SIG-M5 treated with dmso at 0.1 percent for 504 hours (cell line): ENCODE data around the gene U2AF1L4.
A peak's percentile ranks its signal among the peaks of the same experiment; 100 is the strongest.
"Not testable (repeated sequence)": the region's sequence is repeated elsewhere in the genome, so short reads cannot be mapped to it uniquely, and the experiment has no call there.

Experiments
- DNase-seq: peaks from one replicate; lab custom pipeline; 2025; ENCODE audit not compliant: unreplicated experiment; lab: John Stamatoyannopoulos, UW

Gene U2AF1L4

DNA sequence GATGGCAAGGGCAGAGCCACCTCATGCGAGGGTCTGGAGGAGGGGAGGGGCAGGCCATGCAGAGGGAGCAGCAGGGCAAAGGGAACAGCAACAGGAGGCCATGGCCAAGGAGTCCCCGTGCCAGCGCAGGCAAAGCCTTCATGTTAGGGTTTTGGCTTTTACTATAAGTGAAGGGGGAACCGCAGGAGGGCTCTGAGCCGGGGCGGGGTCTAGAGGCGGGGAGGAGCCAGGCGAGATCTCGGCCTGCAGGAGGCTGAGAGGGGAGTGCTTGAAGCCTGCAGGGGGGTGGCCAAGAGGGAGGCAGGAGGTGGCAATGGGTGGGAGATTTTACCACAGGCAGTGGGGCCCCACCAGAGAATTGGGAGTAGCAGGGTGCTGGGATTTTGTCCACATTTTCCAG, 36.4 kb upstream of the U2AF1L4 start:
- no peak for DNase-seq

DNA sequence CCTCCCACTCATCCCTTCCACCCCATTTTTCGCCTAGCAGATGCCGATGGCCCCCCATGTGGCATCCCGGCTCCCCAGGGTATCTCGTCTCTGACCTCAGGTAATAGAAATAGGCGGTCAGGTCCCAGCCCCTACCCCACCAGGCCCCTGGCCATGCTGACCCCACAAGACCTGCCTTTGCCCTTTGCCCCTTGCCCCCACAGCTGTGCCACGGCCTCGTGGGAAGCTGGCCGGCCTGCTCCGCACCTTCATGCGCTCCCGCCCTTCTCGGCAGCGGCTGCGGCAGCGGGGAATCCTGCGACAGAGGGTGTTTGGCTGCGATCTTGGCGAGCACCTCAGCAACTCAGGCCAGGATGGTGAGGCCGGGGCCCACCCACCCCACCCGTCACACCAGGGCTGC, 35.5 kb upstream of the U2AF1L4 start:
- DNase-seq = no peak

DNA sequence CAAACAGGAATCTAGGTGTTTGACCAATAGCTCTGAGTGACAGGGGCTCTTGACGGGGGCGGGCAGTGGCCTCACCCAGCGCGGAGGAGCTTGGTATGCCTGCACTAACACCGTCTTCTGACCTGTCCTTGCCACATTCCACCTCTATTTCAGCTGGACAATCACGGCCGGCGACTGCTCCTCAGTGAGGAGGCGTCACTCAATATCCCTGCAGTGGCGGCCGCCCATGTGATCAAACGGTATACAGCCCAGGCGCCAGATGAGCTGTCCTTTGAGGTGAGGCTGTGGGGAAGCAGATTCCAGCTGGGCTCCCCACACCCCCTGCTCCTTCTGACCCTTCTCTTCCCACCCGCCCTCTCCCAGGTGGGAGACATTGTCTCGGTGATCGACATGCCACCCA, 34.8 kb upstream of the U2AF1L4 start:
- no peak for DNase-seq

DNA sequence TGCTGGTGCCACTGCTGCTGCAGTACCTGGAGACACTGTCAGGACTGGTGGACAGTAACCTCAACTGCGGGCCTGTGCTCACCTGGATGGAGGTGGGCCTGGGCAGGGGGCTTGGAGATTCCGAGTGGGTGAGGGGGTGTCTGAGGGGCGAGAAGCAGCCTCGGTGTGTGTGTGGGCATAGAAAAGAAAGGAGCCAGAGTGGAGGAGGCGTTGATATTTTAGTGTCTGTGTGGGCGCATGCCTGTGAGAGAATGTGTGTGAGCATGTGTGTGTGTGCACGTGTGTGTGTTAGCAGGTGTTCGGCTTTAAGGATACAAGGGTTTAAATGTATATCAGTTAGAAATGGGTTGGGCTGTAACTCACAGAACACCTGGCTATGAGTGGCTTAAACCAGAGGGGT, 33.8 kb upstream of the U2AF1L4 start:
- DNase-seq = no peak

DNA sequence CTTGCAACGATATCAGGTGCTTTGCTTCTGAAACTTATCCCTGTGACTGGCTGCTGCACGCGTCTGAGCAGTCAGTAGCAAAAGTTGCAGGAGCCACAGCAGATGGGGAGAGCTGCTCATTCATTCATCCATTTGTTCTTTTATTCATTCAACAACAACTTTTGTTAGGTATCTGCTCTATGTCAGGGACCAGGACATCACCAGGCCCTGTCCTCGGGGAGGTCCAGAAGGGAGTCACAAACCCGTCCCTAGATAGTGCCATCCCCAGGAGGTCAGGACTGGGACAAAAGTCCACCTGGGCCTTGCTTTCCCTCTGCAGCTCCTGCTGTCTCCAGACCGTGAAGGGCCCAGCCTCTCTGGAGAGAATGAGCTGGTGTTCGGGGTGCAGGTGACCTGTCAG, 32.7 kb upstream of the U2AF1L4 start:
- DNase-seq = no peak

DNA sequence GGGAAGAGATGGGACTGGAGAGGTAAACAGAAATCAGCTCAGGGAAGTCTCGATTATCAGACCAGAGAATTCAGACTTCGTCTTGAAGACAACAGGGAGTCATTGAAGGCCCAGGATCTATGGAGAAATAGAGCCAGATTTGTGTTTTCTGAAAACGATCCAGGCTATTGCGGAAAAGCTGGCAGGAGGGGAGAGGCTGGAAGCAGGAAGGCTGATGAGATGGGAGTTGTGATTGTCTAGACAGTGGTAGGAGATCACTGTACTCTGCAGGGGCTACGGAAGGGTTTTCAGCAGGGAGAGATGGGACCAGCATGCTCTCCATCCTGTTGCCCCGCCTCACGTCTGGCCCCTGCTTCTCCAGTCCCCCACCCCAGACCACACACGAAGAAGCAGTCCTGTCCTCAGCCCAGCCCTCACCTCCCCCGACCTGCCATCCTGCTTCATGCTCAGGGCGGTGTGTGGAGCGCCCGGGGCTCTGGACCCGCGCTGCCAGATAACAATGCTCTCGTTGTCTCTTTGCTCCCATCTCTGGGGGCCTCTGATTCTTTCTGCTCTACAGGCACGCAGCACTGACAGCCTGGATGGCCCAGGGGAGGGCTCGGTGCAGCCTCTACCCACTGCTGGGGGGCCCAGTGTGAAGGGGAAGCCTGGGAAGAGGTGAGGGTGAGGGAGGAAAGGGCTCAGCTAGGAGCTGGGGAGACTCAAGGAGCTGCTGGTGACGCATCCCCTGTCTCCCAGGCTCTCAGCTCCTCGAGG, 32.0 kb upstream of the U2AF1L4 start:
- no peak for DNase-seq

DNA sequence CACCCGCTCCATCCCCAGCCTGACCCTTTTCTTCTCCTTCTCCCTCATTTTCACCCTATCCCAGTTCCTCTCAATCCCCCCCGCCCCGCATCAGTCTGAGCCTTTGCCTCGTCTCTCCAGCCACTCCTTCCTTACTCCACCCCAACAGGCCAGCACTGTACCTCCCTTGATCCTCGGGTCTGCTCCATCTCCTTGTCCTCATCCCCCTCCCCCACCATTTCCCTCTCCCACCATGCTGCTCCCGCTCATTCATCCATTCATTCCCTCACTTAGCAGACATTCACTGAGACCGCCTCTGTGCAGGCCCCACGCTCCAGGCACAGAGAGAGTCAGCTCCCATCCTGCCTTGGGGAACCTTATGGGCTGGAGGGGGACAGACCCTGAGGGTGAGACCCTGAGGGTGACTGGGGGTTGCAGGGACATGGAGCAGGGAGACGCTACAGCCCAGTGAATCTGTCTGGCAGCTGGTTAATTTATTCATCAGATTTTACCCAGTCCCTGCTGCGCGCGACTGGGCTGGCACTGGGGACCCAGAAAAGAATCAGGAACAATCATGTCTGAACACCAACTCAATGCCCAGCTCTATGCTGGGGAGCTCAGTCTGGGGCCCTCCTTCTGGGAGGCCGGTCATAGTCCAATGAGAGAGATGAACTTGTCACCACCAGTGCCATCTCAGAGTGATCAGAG, 31.0 kb upstream of the U2AF1L4 start:
- no peak for DNase-seq

DNA sequence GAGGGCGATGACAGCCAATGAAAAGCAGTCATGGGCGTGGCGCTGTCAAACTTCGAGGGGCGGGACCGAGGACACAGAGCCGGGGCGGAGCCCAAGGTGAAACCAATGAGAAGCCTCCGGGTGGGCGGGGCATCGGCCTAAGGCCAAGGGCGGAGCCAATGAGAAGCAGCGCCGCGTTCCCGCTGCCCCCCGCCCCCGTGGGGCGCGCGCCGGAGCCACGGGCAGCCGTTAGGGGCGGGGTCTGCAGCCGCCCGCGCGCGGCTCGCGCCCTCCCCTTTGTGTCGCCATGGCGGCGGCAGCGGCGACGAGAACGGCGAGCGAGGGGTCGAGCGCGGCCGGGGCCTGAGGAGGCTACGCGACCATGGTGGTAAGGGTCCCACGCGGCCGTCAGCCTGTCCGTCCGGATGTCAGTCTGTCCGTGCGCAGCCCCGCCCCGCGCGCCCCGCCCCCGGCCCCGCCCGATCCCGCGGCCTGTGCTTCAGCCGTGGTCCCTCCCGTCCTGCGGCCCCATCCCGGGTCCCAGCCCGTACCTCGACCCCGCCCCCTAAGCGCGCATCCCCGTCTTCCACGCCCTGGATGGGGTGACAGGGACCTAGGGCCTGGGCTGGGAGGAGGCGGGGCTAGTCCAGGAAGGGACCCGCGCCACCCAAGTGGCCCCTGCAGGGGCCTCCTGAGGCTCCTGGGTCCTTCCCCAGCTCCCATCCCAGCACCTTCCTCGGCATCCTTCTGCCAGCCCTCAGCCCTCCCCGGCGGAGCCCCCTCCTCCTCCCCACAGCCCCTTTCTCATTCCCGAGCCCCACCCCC, 30.3 kb upstream of the U2AF1L4 start, which contains the start of gene ARHGAP33:
Gene ARHGAP33, plus strand, starts transcription at position 267 of the 804 bp plus-strand sequence. Its CDS starts 95 bp downstream, at position 362.
- peak; percentile 94 for DNase-seq

DNA sequence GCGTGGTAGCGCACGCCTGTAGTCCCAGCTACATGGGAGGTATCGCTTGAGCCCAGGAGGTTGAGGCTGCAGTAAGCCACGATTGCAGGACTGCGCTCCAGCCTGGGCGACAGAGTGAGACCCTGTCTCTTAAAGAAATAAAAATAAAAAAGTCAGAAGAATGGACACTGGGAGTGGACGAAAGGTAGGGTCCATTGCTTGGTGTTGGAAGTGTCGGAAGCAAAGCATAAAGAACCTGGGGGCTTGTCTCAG, 29.8 kb upstream of the U2AF1L4 start:
- no peak for DNase-seq

DNA sequence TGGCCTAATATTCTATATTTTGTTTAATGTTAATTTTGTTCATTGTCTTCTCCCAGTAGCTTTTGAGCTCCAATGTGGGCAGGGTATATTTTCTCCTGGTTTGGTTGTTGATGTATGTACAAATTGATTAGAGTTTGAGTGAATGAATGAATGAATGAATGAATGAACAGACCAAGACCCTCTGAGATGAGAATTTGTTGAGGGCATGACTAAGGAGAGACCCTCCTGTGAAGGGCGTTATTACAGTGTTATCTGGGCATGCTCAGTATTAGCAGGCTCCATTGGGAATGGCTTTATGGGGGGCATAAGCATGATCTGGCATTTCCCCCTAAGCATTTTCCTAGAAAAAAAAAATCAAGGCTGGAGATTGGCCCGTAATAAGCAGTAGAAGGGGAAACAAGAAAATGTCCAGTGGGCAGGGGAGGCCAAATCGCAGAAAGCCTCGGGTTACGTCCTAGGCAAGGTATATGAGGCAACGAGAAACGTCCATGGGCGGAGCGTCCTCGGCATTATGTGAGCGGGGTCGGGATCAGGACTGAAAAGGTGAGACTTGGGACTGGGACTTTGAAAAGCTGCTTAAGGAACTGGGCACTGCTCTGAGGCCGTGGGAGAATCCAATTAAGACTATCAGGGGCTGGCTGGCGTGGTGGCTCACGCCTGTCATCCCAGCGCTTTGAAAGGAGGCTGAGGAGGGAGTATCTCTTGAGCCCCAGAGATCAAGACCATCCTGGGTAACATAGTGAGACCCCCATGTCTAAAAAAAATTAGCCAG, 29.2 kb upstream of the U2AF1L4 start:
- DNase-seq = no peak

DNA sequence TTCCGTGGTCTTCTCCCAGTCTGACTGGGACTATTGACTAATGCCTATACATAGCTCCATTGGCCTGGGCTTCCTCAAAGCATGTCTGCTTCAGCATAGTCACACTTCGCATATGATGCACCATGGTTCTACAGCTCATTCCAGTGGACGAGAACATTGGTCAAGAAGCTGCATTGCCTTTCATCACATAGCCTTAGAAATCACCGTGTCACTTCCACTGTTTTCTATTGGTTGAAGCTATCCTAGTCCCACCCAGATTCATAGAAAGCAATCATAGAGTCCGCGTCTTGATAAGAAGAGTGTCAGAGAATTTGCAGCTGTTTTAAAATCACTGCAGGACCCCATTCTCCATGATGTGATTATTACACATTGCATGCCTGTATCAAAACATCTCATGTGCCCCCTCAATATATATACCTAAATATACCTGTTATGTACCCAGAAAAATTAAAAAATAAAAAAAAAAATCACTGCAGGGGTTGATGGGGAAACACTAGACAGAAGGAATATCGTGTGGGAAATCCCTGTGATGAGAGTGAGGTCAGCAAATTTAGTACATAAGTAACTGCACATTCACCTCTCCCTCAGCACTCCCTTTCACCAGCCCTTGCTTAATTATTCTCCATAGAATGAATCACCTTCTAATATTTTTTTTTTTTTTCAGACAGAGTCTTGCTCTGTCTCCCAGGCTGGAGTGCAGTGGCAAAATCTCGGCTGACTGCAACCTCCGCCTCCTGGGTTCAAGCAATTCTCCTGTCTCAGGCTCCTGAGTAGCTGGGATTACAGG, 28.0 kb upstream of the U2AF1L4 start:
- DNase-seq = no peak

DNA sequence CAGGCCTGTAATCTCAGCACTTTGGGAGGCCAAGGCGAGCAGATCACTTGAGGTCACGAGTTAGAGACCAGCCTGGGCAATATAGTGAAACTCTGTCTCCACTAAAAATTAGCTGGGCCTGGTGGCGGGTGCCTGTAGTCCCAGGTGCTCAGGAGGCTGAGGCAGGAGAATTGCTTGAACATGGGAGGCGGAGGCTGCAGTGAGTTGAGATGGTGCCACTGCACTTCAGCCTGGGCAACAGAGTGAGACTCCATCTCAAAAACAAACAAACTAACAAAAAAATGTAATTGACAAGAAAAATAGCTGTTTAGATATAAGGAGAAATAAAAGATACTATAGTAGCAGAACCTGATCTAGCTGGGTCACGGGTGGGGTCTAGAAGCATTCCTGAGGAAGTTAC, 27.1 kb upstream of the U2AF1L4 start:
- not testable (repeated sequence) for DNase-seq

DNA sequence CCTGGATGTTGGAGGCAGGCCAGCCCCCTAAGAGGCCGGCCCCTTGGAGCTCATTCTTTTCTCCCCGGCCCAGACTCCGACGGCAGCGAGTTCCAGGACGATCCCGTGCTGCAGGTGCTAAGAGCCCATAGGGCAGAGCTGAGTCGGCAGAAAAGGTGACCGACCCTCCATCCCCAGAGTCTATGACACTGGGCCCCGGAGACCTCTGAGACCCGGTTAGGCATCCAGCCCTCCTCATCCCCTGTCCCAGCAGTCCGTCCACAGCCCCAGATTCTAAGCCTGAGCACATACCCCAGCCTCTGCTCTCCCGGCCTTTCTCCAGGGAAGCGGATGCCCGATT, 22.8 kb upstream of the U2AF1L4 start:
- no peak for DNase-seq

DNA sequence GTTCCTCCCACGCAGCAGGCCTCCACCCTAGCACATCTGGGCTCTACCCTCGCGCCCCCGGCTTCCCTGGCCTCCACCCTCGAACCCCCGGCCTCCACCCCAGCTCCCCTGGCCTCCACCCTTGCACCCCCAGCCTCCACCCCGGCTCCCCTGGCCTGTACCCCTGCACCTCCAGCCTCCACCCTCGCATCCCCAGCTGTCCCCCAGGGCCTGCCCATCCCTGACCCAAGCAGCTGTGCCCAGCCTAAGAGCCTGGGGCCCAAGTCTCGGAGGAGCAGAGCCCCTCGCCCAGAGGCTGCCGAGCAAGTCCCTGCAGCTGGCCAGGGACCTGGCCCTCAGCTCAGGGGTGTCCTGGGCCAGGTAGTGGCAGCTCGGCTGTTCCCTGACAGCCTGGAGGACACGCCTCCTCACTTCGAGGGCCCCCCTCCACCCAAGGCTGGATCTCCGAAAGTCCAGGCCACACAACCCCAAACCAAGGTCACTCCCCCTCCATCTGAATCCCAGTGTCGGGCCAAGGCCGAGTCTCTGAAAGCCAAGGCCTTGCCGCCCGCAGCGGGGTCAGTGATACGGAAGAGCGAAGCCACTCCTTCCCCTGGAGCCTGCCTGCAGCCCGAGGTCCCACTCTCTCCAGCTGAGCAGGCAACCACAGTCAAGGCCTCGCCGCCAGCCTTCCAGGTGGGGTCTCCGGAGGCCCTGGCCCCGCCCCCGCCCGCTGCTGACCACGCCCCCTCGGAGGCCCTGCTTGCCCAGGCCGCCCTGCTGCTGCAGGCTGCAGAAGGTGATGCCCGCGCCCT, 22.3 kb upstream of the U2AF1L4 start:
- no peak for DNase-seq

DNA sequence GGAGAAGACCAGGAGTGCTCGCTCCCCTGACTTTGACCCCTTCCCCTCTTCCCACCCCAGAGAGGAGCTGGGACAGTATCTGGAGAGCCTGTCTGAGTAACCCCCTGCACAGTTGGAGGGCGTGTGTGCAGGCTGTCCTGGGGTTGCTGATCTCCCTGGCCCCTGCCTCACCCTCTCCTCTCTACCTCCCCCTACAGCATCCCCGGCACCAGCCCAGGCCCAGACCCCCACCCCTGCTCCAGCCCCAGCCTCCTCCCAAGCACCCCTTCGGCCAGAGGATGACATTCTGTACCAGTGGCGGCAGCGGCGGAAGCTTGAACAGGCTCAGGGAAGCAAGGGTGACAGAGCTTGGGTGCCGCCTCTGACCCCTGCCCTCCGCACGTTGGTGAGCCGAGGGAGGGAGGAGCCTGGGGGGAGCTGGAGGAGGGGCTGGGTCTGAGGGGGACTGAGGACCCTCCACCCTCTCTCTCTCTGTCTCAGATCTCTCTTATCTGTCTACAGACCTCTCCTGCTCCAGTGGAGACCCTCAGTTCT, 21.4 kb upstream of the U2AF1L4 start:
- no peak for DNase-seq

DNA sequence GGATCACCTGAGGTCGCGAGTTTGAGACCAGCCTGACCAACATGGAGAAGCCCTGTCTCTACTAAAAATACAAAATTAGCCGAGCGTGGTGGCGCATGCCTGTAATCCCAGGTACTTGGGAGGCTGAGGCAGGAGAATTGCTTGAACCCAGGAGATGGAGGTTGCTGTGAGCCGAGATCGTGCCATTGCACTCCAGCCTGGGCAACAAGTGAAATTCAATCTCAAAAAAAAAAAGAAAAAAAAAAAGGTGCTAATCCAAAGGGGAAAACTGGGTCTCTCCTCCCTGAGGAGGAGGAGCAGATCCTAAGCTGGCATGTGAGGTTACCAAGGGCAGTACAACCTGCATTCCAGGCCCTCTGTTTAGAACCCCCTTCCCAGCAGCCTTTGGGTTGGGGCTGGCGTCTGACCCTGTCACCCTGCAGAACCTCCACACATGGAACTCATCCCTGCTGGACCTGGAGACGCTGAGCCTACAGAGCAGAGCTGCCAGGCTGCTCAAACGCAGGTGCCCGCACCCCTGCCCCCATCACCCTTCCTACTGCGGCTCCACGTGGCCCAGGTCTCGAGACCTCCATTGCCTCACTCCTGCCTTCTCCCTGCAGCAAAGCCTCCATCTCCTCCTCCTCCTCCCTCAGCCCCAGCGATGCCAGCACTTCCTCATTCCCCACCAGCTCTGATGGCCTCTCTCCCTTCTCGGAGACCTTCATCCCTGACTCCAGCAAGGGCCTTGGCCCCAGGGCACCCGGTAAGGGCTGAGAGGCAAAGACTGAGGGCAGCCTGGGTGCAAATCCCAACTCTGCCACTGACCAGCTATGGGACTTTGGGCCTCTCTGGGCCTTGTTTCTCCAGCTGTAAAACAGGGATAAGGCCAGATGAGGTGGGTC, 19.5 kb upstream of the U2AF1L4 start:
- DNase-seq = no peak

DNA sequence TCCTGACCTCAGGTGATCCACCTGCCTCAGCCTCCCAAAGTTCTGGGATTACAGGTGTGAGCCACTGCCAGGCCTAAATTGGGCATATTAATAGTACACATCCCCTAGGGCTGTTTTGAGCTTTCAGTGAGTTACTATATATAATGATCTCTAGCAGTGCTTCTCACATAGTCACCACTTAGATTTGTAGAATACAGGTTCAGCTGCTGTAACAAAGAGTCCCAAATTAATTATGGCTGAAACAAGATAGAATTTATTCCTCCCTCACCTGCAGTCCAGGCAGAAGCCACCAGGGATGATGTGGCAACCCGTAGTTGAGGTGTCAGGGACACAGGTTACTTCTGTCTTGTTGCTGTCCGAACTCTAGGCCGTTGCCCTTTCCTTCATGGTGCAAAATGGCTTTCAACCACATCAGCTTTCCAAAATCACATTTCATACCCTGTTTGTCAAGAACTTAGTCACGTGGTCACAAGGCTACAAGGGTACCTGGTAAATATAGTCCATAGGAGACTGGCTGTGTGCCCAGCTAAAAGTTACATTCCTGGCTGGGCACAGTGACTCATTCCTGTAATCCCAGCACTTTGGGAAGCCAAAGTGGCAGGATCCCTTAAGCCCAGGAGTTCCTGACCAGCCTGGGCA, 15.6 kb upstream of the U2AF1L4 start:
- no peak for DNase-seq

DNA sequence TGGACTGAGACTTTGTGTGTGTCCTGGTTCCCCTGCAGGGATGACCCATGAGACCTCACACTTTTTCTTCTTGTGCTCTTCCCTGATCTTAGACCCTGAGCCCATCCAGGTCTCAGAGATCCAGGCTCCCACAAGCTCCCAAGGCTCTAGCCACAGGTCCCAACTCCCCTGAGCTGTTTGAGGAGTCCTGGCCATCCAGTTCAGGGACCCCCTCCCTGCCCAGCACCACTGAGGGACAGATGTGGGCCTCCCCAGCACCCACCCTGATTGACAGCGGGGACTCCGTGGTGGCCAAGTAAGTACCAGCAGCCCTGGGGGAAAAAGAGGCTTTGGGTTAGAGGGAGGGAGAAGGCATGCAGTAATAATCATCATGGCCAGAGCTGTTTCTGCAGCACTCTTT, 14.5 kb upstream of the U2AF1L4 start:
- no peak for DNase-seq
